Thyroid gland (tissue), 4 donors: Measurements from ENCODE around the gene FHOD3.

Experiments
- POLR2A ChIP-seq, 2 donors: fragments of 450-650 bp; IDR thresholded peaks; one replicate each; pipeline ENCODE4 v1.6.1; 2017; ENCODE audit warnings: antibody characterized with exemption in 2 of 2, mild to moderate bottlenecking in 2 of 2, moderate library complexity in 1 of 2
- TF ChIP-seq, protein P1 (sequence below), 6 experiments: fragments of 200-600 bp in 3 of 6; fragments of 450-650 bp in 3 of 6; sonication (generic) in 3 of 6; IDR thresholded peaks; one replicate each; pipeline ENCODE4 v1.5.1; 2016 to 2019; ENCODE audit warnings: antibody characterized with exemption in 6 of 6, mild to moderate bottlenecking in 2 of 6, inconsistent platforms in 1 of 6, moderate library complexity in 1 of 6

DNA sequence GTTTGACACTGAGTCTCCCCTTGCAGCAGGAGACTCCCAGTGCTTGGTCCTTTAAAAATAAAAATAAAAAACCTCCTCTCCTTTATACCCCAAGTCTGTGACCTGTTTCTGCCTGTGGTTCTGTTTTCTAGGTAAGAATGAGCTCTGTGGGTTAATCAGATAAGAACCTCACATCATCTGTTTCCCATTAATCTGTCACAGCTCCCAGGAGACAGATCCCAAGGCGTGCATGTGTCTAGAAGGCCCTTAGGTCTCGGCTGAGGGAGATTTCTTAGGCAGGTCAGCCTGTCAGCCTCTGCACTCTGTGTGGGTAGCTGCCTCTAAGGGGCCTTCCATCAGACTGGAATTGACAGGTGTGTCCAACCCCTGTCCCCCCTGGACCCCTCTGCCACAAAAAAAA, 80.7 kb downstream of the FHOD3 start:
- TF ChIP-seq POLR2A (IDR thresholded peaks at IDR 0.05), result no peak
- TF ChIP-seq, protein P1, sequence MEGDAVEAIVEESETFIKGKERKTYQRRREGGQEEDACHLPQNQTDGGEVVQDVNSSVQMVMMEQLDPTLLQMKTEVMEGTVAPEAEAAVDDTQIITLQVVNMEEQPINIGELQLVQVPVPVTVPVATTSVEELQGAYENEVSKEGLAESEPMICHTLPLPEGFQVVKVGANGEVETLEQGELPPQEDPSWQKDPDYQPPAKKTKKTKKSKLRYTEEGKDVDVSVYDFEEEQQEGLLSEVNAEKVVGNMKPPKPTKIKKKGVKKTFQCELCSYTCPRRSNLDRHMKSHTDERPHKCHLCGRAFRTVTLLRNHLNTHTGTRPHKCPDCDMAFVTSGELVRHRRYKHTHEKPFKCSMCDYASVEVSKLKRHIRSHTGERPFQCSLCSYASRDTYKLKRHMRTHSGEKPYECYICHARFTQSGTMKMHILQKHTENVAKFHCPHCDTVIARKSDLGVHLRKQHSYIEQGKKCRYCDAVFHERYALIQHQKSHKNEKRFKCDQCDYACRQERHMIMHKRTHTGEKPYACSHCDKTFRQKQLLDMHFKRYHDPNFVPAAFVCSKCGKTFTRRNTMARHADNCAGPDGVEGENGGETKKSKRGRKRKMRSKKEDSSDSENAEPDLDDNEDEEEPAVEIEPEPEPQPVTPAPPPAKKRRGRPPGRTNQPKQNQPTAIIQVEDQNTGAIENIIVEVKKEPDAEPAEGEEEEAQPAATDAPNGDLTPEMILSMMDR (IDR thresholded peaks at IDR 0.05), result no peak
